Transverse colon (tissue), 4 donors: ENCODE measurements around the gene XXYLT1. TPM values are rescaled to one million over a fixed set of nuclear protein-coding genes. Genes with fewer than 3 reads are reported as not detected.

Experiments
- DNase-seq: peaks from one replicate; pipeline ENCODE4 v3.0.0-alpha.2; 2019
- H3K27ac ChIP-seq, 4 donors: fragments of 200-600 bp; sonication (generic); 2 replicates each; pipeline ENCODE4 v1.5.1; 2016 to 2018; ENCODE audit warnings: inconsistent platforms in 4 of 4
- H3K27me3 ChIP-seq: fragments of 200-600 bp; sonication (generic); 2 replicates; pipeline ENCODE4 v1.5.1; 2017; ENCODE audit warnings: inconsistent platforms
- H3K36me3 ChIP-seq, 4 donors: fragments of 200-600 bp; sonication (generic); 2 replicates each; pipeline ENCODE4 v1.5.1; 2017 to 2019; ENCODE audit warnings: inconsistent platforms in 4 of 4
- H3K4me1 ChIP-seq, 4 donors: fragments of 200-600 bp; sonication (generic); 2 replicates each; pipeline ENCODE4 v1.5.1; 2017 to 2020; ENCODE audit warnings: inconsistent platforms in 4 of 4
- H3K4me3 ChIP-seq, 4 donors: fragments of 200-600 bp; sonication (generic); 1 replicate in 1 of 4; 2 replicates in 3 of 4; pipeline versions ENCODE4 v1.5.1 to v1.6.1; 2017 to 2019; ENCODE audit warnings: inconsistent platforms in 4 of 4
- H3K9me3 ChIP-seq, 2 donors: fragments of 200-600 bp; sonication (generic); 2 replicates each; pipeline ENCODE4 v1.5.1; 2017 to 2019; ENCODE audit warnings: inconsistent platforms in 2 of 2
- EP300 ChIP-seq: sonication (generic); formaldehyde crosslinking; IDR thresholded peaks from one replicate; pipeline ENCODE4 v1.6.1; 2017; ENCODE audit warnings: antibody characterized with exemption, low read depth
- POLR2A ChIP-seq: fragments of 450-650 bp; IDR thresholded peaks from one replicate; pipeline ENCODE4 v1.6.1; 2016; ENCODE audit warnings: antibody characterized with exemption, mild to moderate bottlenecking, moderate library complexity
- POLR2AphosphoS5 ChIP-seq, 3 donors: sonication (generic); formaldehyde crosslinking; IDR thresholded peaks; one replicate each; pipeline ENCODE4 v1.6.1; 2016; ENCODE audit warnings: antibody characterized with exemption in 3 of 3
- WGBS, 2 donors: methylation state at CpG; one replicate each; pipeline ENCODE4 v1.1.5; 2018; ENCODE audit warnings: low coverage in 1 of 2; 5-methylcytosine and 5-hydroxymethylcytosine counted together
- in situ Hi-C, 4 donors: fragments of 200-750 bp; cut with MboI; loops; one replicate each; pipeline versions ENCODE4 v1.15.0 to v1.15.1; 2017; ENCODE audit warnings: low sequenced_read_pairs in 3 of 4, low pct_ligation_motif_present in 1 of 4, low pct_unique_long_range_greater_than_20kb in 1 of 4
- intact Hi-C: fragments of 100-400 bp; cut with DNase I; formaldehyde crosslinking; loops from one replicate; pipeline ENCODE4 v1.15.1; 2023; ENCODE audit warnings: low total_unique reads
- total RNA-seq, 4 donors: library from RNA; depleted of rRNA; stranded (reverse); fragments of >200 nt; gene quantifications; one replicate each; pipeline ENCODE4 v1.1.0, GENCODE V29; 2016
- TF ChIP-seq, protein P1 (sequence below), 5 experiments: fragments of 200-600 bp in 3 of 5; fragments of 450-650 bp in 2 of 5; sonication (generic) in 3 of 5; IDR thresholded peaks; 1 replicate in 2 of 5; 2 replicates in 3 of 5; pipeline ENCODE4 v1.5.1; 2016 to 2017; ENCODE audit warnings: antibody characterized with exemption in 5 of 5, inconsistent platforms in 3 of 5, mild to moderate bottlenecking in 2 of 5, moderate library complexity in 1 of 5

Gene XXYLT1
- total RNA-seq, 4 donors from 2014 or later: 3.0 to 10.0 (median 5.9) TPM

DNA sequence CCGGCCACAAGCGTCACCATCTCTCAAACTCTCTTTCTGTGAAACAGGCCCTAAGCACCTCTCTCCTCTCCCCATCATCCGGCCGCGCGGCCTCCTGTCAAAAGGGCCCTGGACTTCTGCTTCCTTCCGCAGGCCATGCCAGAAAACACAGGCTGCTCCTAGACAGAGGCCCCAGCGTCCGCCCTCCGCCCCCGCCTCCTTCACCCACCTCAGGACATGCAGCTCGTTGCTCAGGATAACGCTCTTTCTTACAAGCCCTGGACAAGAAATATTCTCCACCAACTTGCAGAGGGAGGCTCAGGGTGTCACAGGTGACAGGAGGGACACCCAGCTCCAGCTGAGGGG is 212.0 kb downstream of the XXYLT1 start:
- H3K36me3 ChIP-seq: no peaks in the 10 kb centered on the region
- H3K27me3 ChIP-seq: no peaks in the 10 kb centered on the region
- no peak overlapping the region for H3K27ac ChIP-seq
- intact Hi-C loops (no loop called here), in situ Hi-C loops (no loop called here)
- no peaks in the 10 kb centered on the region for H3K9me3 ChIP-seq
- WGBS, 2 donors: 73 to 81% methylated on average over 6 to 13 of the region's 13 CpGs
- H3K4me3 ChIP-seq: no peak overlapping the region
- no peak for DNase-seq
- TF ChIP-seq POLR2AphosphoS5 (IDR thresholded peaks at IDR 0.05) (no peak), EP300 (no peak), POLR2A (no peak)
- TF ChIP-seq, protein P1, sequence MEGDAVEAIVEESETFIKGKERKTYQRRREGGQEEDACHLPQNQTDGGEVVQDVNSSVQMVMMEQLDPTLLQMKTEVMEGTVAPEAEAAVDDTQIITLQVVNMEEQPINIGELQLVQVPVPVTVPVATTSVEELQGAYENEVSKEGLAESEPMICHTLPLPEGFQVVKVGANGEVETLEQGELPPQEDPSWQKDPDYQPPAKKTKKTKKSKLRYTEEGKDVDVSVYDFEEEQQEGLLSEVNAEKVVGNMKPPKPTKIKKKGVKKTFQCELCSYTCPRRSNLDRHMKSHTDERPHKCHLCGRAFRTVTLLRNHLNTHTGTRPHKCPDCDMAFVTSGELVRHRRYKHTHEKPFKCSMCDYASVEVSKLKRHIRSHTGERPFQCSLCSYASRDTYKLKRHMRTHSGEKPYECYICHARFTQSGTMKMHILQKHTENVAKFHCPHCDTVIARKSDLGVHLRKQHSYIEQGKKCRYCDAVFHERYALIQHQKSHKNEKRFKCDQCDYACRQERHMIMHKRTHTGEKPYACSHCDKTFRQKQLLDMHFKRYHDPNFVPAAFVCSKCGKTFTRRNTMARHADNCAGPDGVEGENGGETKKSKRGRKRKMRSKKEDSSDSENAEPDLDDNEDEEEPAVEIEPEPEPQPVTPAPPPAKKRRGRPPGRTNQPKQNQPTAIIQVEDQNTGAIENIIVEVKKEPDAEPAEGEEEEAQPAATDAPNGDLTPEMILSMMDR (IDR thresholded peaks at IDR 0.05): no peak
- peaks cover 0 to 5% (median 2%) of the 10 kb centered on the region in 4 donors for H3K4me1 ChIP-seq

DNA sequence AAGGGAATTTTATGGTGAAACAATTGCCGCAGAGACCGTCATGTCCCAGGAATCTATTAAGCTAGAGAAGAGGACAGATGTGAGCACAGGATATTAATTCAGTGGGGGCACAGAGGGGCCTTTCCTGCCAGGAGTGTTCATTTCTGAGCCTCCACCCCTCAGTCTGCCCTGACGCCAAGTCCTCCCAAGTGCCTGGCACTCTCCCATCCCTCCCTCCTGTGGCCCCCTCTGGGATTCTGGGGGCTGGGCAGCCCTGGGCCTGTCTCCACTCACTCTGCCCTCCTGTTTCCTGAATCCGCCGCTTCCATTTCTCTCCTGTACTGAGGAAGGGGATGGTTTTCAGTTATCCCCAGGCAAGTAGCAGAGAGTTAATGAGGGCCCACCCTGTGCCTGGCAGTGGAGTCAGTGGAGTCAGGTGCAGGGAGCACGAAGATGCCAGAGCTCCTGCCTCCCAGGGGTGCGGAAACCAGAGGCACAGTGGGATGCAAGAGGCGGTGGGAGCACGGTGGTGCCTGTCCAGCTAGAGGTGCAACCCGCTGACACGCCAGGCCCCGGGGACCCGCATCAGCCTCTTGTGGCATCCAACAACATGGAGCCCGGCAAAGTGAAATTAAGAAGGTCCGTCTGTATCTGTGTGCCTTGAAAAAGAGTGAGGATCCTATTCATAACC is 212.5 kb downstream of the XXYLT1 start:
- no peak for TF ChIP-seq POLR2A
- TF ChIP-seq, protein P1 (IDR thresholded peaks at IDR 0.05): no peak
- TF ChIP-seq POLR2AphosphoS5 (IDR thresholded peaks at IDR 0.05): no peak
- TF ChIP-seq EP300: no peak
- Histone ChIP-seq H3K27ac (no peak overlapping the region), H3K4me3 (no peak overlapping the region), H3K36me3 (no peaks in the 10 kb centered on the region), H3K27me3 (no peaks in the 10 kb centered on the region), H3K9me3 (no peaks in the 10 kb centered on the region), H3K4me1 (no peaks in the 10 kb centered on the region)
- in situ Hi-C loops: no loop called here
- DNase-seq: no peak
- WGBS, 2 donors: 81 to 91% methylated on average over 5 to 15 of the region's 15 CpGs
- intact Hi-C loops: no loop called here

DNA sequence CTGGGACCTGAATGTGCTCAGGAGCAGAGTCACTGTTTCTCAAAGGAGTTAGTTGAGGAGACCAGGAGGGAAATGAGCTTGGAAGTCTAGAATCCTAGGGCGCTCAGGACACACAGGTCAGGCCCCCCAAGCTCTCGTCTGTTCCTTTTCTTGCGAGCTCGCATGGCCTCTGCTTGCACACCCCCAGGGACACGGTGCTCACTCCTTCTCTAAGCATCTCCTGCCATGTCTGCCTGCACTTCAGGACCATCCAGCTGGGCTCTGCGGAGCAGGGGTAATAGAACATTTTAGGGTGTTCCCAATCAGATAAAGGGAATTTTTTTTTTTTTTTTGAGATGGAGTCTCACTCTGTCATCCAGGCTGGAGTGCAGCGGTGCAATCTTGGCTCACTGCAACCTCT is 213.2 kb downstream of the XXYLT1 start:
- no peaks in the 10 kb centered on the region for H3K4me1 ChIP-seq
- WGBS, 2 donors: 96 to 100% methylated on average over 3 to 7 of the region's 7 CpGs
- no peak for TF ChIP-seq POLR2A
- no peak for TF ChIP-seq POLR2AphosphoS5 (IDR thresholded peaks at IDR 0.05)
- TF ChIP-seq, protein P1 (IDR thresholded peaks at IDR 0.05): no peak
- TF ChIP-seq EP300: no peak
- DNase-seq: no peak
- no peak overlapping the region for H3K27ac ChIP-seq
- no peaks in the 10 kb centered on the region for H3K36me3 ChIP-seq
- H3K27me3 ChIP-seq: no peaks in the 10 kb centered on the region
- intact Hi-C loops (no loop called here), in situ Hi-C loops (no loop called here)
- no peaks in the 10 kb centered on the region for H3K9me3 ChIP-seq
- no peak overlapping the region for H3K4me3 ChIP-seq

DNA sequence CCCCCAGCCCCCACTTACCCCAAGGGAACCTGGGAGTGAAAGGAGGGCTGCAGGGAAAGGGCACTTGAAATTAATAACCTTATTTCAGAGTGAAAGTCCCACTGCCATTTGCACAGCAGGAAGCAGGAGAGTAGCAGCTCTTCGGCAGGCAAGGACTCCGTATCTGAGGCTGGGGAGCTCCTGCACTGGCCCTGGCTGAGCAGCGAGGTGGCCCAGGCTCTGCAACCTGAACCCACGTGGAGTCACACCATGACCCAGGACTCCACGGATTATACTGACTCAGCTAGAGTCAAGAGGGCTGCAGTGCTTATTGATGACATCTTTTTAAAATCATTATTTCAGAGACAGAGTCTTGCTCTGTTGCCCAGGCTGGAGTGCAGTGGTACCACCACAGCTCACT is 214.5 kb downstream of the XXYLT1 start:
- no peak for TF ChIP-seq POLR2A
- TF ChIP-seq POLR2AphosphoS5 (IDR thresholded peaks at IDR 0.05): no peak
- no peak for TF ChIP-seq EP300
- TF ChIP-seq, protein P1 (IDR thresholded peaks at IDR 0.05): no peak
- Histone ChIP-seq H3K4me3 (no peak overlapping the region), H3K27ac (no peak overlapping the region), H3K9me3 (no peaks in the 10 kb centered on the region), H3K36me3 (no peaks in the 10 kb centered on the region), H3K27me3 (no peaks in the 10 kb centered on the region), H3K4me1 (no peaks in the 10 kb centered on the region)
- in situ Hi-C loops (no loop called here), intact Hi-C loops (no loop called here)
- 83% methylated on average over 5 of the region's 5 CpGs; no CpG with 5 or more reads in 1 of the 2 donors for WGBS, 2 donors
- DNase-seq: no peak
